ENCODE measurements around the gene SH2D6.
A peak's percentile ranks its signal among the peaks of the same experiment; 100 is the strongest.
"Not testable (repeated sequence)": the region's sequence is repeated elsewhere in the genome, so short reads cannot be mapped to it uniquely, and the experiment has no call there.

The SH2D6 gene

GRCh38 chr2:85418132-85419008, at the start of gene SH2D6:
Gene SH2D6 (plus strand): TSS chr2:85418714. CDS start chr2:85429466, 10,752 bp downstream.
- peak in 57 of 58 donors; percentile 58 to 95 (median 86) for DNase-seq

- DNase-seq = no peak
Observed at GRCh38 chr2:85368921-85369320, 49.6 kb upstream of the SH2D6 start.

GRCh38 chr2:85369500-85369899, 49.0 kb upstream of the SH2D6 start:
- no peak for DNase-seq

- no peak for DNase-seq
Observed at GRCh38 chr2:85371045-85371444, 47.5 kb upstream of the SH2D6 start.

- DNase-seq = no peak
Observed at GRCh38 chr2:85376291-85377065, 42.0 kb upstream of the SH2D6 start.

GRCh38 chr2:85377083-85377482, 41.4 kb upstream of the SH2D6 start:
- no peak for DNase-seq

- DNase-seq = no peak
Observed at GRCh38 chr2:85378257-85378656, 40.3 kb upstream of the SH2D6 start.

GRCh38 chr2:85380048-85380447, 38.5 kb upstream of the SH2D6 start:
- no peak for DNase-seq

- DNase-seq = not testable (repeated sequence)
Observed at GRCh38 chr2:85383151-85383550, 35.4 kb upstream of the SH2D6 start.

- no peak for DNase-seq
Observed at GRCh38 chr2:85383850-85384249, 34.7 kb upstream of the SH2D6 start.

GRCh38 chr2:85385746-85386145, 32.8 kb upstream of the SH2D6 start:
- DNase-seq = no peak

GRCh38 chr2:85387754-85388153, 30.8 kb upstream of the SH2D6 start:
- DNase-seq = no peak

- DNase-seq = no peak
Observed at GRCh38 chr2:85388878-85389538, 29.5 kb upstream of the SH2D6 start.

- peak in 32 of 58 donors; percentile 6 to 66 (median 27) for DNase-seq
Observed at GRCh38 chr2:85390941-85391669, 27.4 kb upstream of the SH2D6 start.

GRCh38 chr2:85393836-85394235, 24.7 kb upstream of the SH2D6 start:
- peak in 1 of 58 donors; percentile 35 for DNase-seq

- peak in 49 of 58 donors; percentile 10 to 85 (median 61) for DNase-seq
Observed at GRCh38 chr2:85394261-85394681, 24.2 kb upstream of the SH2D6 start.

GRCh38 chr2:85394976-85395375, 23.5 kb upstream of the SH2D6 start:
- DNase-seq = no peak

- DNase-seq = no peak
Observed at GRCh38 chr2:85395912-85396475, 22.5 kb upstream of the SH2D6 start.

- DNase-seq = peak in 7 of 58 donors; percentile 9 to 39 (median 24)
Observed at GRCh38 chr2:85396531-85397470, 21.7 kb upstream of the SH2D6 start.
